Measurements from ENCODE around the gene LENG1. TPM values are rescaled to one million over a fixed set of nuclear protein-coding genes. Genes with fewer than 3 reads are reported as not detected.
A peak's percentile ranks its signal among the peaks of the same experiment; 100 is the strongest.

The LENG1 gene
- total and polyA plus RNA-seq, 2 donors (not counting 3 experiments of a cell fraction or from before 2014, with no cell fraction given) = 3.0 to 5.0 TPM

DNA sequence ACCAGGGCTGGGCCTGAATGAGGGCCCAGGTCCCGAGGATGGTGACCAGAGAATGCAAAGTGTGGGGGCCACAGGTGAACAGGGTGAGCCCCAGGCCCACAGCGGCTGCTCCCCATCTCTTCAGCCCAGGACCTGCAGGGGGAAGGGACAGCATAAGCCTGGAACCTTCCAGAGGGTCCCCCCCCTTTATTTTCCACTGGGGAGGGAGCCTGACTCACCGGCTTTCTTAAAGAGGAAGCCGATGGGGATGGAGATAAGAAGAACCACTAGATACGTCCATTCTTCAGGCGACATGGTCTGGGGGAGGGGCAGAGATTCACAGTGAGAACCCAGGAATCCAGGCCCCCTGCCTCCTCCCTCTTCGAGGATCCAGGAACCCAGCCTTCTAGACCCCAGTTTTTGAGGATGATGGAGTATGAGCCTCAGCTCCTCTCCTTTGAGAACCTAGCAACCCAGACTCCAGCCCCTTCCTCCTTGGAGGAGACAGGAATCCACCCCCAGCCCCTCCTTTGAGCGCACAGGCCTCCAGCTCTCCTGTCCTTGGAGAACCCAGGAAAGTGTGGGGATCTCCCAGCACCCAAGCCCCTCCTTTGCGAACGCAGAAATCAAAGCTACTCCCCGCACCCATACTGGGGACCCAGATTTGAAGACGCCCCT lies 28.8 kb upstream of the LENG1 start:
- Histone ChIP-seq H3K27ac (ENCODE audit: insufficient read depth, low read depth, low read length) (peak overlapping the region; percentile 86), H3K36me3 (ENCODE audit: control insufficient read depth in 2 of 2, extremely low read depth in 1 of 2, insufficient read depth in 2 of 2, low read length in 2 of 2) (peaks cover 7 to 14% of the 10 kb centered on the region in 2 experiments), H4K20me1 (replicated peaks; ENCODE audit: control insufficient read depth, extremely low read depth, insufficient read depth, low read length) (no peaks in the 10 kb centered on the region), H3K4me2 (ENCODE audit: insufficient read depth, low read length) (peak overlapping the region; percentile 86), H3K9me1 (replicated peaks; ENCODE audit: control insufficient read depth, extremely low read depth, insufficient read depth, low read length) (no peaks in the 10 kb centered on the region), H3K9ac (replicated peaks; ENCODE audit: extremely low read depth, insufficient read depth, low read length) (peak overlapping the region; percentile 92), H2AFZ (ENCODE audit: low read depth, low read length) (no peak overlapping the region), H3K4me3 (replicated peaks in 1 of 3; ENCODE audit: insufficient read depth in 1 of 3, low read depth in 1 of 3, low read length in 3 of 3) (peak overlapping the region; percentile 72 to 87 (median 86)), H3K79me2 (ENCODE audit: control insufficient read depth, insufficient read depth, low read length) (peaks cover 42% of the 10 kb centered on the region), H3K4me1 (ENCODE audit: control insufficient read depth, extremely low read depth, insufficient read depth, low read length) (peaks cover 16% of the 10 kb centered on the region), H3K9me3 (replicated peaks; ENCODE audit: control insufficient read depth, insufficient read depth, low read length) (no peaks in the 10 kb centered on the region), H3K27me3 (ENCODE audit: control insufficient read depth in 2 of 2, insufficient read depth in 2 of 2, low read length in 2 of 2) (no peaks in the 10 kb centered on the region)
- dilution Hi-C loops (cut with MboI; ENCODE audit: extremely low pct_ligation_motif_present, low sequenced_read_pairs) = no loop called here
- POLR2A ChIA-PET = interaction anchor here (0.6 to 5.2 kb wide), 5 partner anchors 13 to 51 kb away, joined by 3 to 91 read pairs (median 5); partner anchors contain the start of genes CNOT3 and RPS9
- DNase-seq (ENCODE audit: low read depth, low spot score) = peak; percentile 89
- FAIRE-seq = peak; percentile 86
- TSS peak; percentile 24 for BruUV-seq (replicated peaks)
- CTCF ChIA-PET = interaction anchor here (0.6 to 2.2 kb wide), 6 partner anchors 9 to 78 kb away, joined by 3 to 25 read pairs (median 4); no protein-coding TSS in a partner anchor
- TF ChIP-seq, protein P1, sequence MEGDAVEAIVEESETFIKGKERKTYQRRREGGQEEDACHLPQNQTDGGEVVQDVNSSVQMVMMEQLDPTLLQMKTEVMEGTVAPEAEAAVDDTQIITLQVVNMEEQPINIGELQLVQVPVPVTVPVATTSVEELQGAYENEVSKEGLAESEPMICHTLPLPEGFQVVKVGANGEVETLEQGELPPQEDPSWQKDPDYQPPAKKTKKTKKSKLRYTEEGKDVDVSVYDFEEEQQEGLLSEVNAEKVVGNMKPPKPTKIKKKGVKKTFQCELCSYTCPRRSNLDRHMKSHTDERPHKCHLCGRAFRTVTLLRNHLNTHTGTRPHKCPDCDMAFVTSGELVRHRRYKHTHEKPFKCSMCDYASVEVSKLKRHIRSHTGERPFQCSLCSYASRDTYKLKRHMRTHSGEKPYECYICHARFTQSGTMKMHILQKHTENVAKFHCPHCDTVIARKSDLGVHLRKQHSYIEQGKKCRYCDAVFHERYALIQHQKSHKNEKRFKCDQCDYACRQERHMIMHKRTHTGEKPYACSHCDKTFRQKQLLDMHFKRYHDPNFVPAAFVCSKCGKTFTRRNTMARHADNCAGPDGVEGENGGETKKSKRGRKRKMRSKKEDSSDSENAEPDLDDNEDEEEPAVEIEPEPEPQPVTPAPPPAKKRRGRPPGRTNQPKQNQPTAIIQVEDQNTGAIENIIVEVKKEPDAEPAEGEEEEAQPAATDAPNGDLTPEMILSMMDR (IDR thresholded peaks at IDR 0.05; ENCODE audit: extremely low read depth in 1 of 2, insufficient read depth in 1 of 2, low read depth in 1 of 2, low read length in 2 of 2) = no peak
- TF ChIP-seq MAX (IDR thresholded peaks at IDR 0.05; ENCODE audit: insufficient read depth, insufficient read length) = no peak
- TF ChIP-seq POLR2A (IDR thresholded peaks at IDR 0.05; ENCODE audit: low read depth, low read length) = peak; percentile 52
- no peak for TF ChIP-seq MYC (IDR thresholded peaks at IDR 0.05; ENCODE audit: low read depth, low read length)
- no peak for TF ChIP-seq EZH2 (IDR thresholded peaks at IDR 0.05; ENCODE audit: borderline replicate concordance, low read depth, low read length, severe bottlenecking)
- peak; percentile 99 for TF ChIP-seq GATA2 (IDR thresholded peaks at IDR 0.05; ENCODE audit: insufficient read depth, insufficient read length, low read depth, low read length)
- peak; percentile 61 for TF ChIP-seq POLR2AphosphoS5 (IDR thresholded peaks at IDR 0.05; ENCODE audit: insufficient read depth, low read depth, low read length)
- peak; percentile 83 for TF ChIP-seq FOS (IDR thresholded peaks at IDR 0.05; ENCODE audit: borderline replicate concordance, insufficient read depth, low read length)
- TF ChIP-seq JUN (IDR thresholded peaks at IDR 0.05; ENCODE audit: borderline replicate concordance, insufficient read depth, insufficient read length, low read depth) = peak; percentile 28
- intact Hi-C loops (cut with micrococcal nuclease) = no loop called here
